A549 (cell line): Measurements from ENCODE around the gene DRD2. TPM values are rescaled to one million over a fixed set of nuclear protein-coding genes. Genes with fewer than 3 reads are reported as not detected.

Experiments
- ATAC-seq, 2 experiments: fragments of 200-7000 bp in 1 of 2; fragments of >200 bp in 1 of 2; cut with Nextera tagmentation in 1 of 2; cut with Tn5 transposase in 1 of 2; 3 replicates each; pipeline versions ENCODE4 v1.8.0 to v1.9.1; 2018 to 2020; ENCODE audit warnings: mild to moderate bottlenecking in 1 of 2, moderate library complexity in 1 of 2
- CTCF ChIA-PET: fragments of 300-600 bp; sonication (Branson Sonifier 250); formaldehyde crosslinking; extraction: SDS; loops from one replicate; lab custom pipeline; 2021; ENCODE audit warnings: antibody characterized with exemption, inconsistent platforms; lab: Yijun Ruan, JAX
- POLR2A ChIA-PET: fragments of 350-600 bp; formaldehyde crosslinking; extraction: SDS; loops from one replicate; lab custom pipeline; 2021; ENCODE audit warnings: antibody characterized with exemption, inconsistent platforms; lab: Yijun Ruan, JAX
- DNase-seq, 2 experiments: peaks; one replicate each; pipeline versions ENCODE4 v3.0.0 to v3.0.0-alpha.2; 2011 to 2016; ENCODE audit warnings: low read depth in 1 of 2, low spot score in 1 of 2
- FAIRE-seq: peaks from 2 replicates; lab custom pipeline; 2011; peaks lifted over from hg19 to GRCh38; lab: Jason Lieb, UNC
- H3K27ac ChIP-seq, 2 experiments: fragments of >200 bp; sonication (Bioruptor Twin); formaldehyde crosslinking; 3 replicates each; pipeline ENCODE4 v1.5.1; 2016 to 2017
- H3K4me1 ChIP-seq: fragments of >200 bp; sonication (Bioruptor Twin); formaldehyde crosslinking; 3 replicates; pipeline ENCODE4 v1.6.1; 2016
- H3K4me2 ChIP-seq: fragments of >200 bp; sonication (Bioruptor Twin); formaldehyde crosslinking; 3 replicates; pipeline ENCODE4 v1.6.1; 2016
- H3K4me3 ChIP-seq: fragments of >200 bp; sonication (Bioruptor Twin); formaldehyde crosslinking; 3 replicates; pipeline ENCODE4 v1.5.1; 2016
- H3K9me3 ChIP-seq: fragments of >200 bp; sonication (Bioruptor Twin); formaldehyde crosslinking; 3 replicates; pipeline ENCODE4 v1.6.1; 2016
- BHLHE40 ChIP-seq: IDR thresholded peaks from 2 replicates; pipeline ENCODE4 v1.6.1; 2012; ENCODE audit warnings: low read depth, low read length, inconsistent platforms
- CBX2 ChIP-seq: fragments of 200-600 bp; sonication (generic); IDR thresholded peaks from 2 replicates; pipeline ENCODE4 v1.6.1; 2016; ENCODE audit warnings: low read depth, mild to moderate bottlenecking, borderline replicate concordance
- CEBPB ChIP-seq, 2 experiments: fragments of >200 bp in 1 of 2; sonication (Bioruptor Twin) in 1 of 2; formaldehyde crosslinking in 1 of 2; IDR thresholded peaks; 2 replicates each; pipeline ENCODE4 v1.6.1; 2012 to 2016
- CHD2 ChIP-seq: fragments of 150-350 bp; IDR thresholded peaks from 2 replicates; pipeline ENCODE4 v1.6.1; 2014; ENCODE audit warnings: low read length; ENCODE audit not compliant: partially characterized antibody
- CHD4 ChIP-seq: fragments of 200-600 bp; sonication (generic); IDR thresholded peaks from 2 replicates; pipeline ENCODE4 v1.6.1; 2016; ENCODE audit warnings: antibody characterized with exemption, mild to moderate bottlenecking, borderline replicate concordance
- E2F6 ChIP-seq: IDR thresholded peaks from 2 replicates; pipeline ENCODE4 v1.6.1; 2012; ENCODE audit warnings: low read depth, borderline replicate concordance
- ELK1 ChIP-seq: fragments of 150-350 bp; IDR thresholded peaks from 2 replicates; pipeline ENCODE4 v1.6.1; 2014; ENCODE audit warnings: low read depth, mild to moderate bottlenecking, low read length
- EP300 ChIP-seq, 2 experiments: fragments of >200 bp; sonication (Bioruptor Twin); formaldehyde crosslinking; IDR thresholded peaks; 2 replicates in 1 of 2; 3 replicates in 1 of 2; pipeline ENCODE4 v1.6.1; 2016 to 2017
- FOSL2 ChIP-seq, 2 experiments: fragments of 450-650 bp in 1 of 2; fragments of >200 bp in 1 of 2; sonication (Bioruptor Twin) in 1 of 2; formaldehyde crosslinking; IDR thresholded peaks; 2 replicates each; pipeline versions ENCODE4 v1.5.0 to v1.6.1; 2016 to 2020; ENCODE audit warnings: mild to moderate bottlenecking in 1 of 2, moderate library complexity in 1 of 2
- HDAC2 ChIP-seq: fragments of 200-600 bp; sonication (generic); IDR thresholded peaks from 2 replicates; pipeline ENCODE4 v1.6.1; 2016
- HMGXB4 ChIP-seq: fragments of 250-450 bp; sonication (Bioruptor Pico); IDR thresholded peaks from 2 replicates; pipeline ENCODE4 v1.5.0; 2021; ENCODE audit warnings: mild to moderate bottlenecking, moderate library complexity, borderline replicate concordance
- HOXB5 ChIP-seq: fragments of 250-450 bp; sonication (Bioruptor Pico); IDR thresholded peaks from 2 replicates; pipeline ENCODE4 v1.5.0; 2020; ENCODE audit warnings: mild to moderate bottlenecking, moderate library complexity
- JUN ChIP-seq, 2 experiments: fragments of >200 bp; sonication (Bioruptor Twin); formaldehyde crosslinking; IDR thresholded peaks; 2 replicates in 1 of 2; 3 replicates in 1 of 2; pipeline ENCODE4 v1.6.1; 2016 to 2017
- JUNB ChIP-seq: fragments of >200 bp; sonication (Bioruptor Twin); formaldehyde crosslinking; IDR thresholded peaks from 2 replicates; pipeline ENCODE4 v1.6.1; 2016
- MYC ChIP-seq: IDR thresholded peaks from 2 replicates; pipeline ENCODE4 v1.6.1; 2012; ENCODE audit warnings: mild to moderate bottlenecking, inconsistent platforms, low read length, improper control_type of control experiment, borderline replicate concordance
- NPAS2 ChIP-seq: fragments of 250-450 bp; sonication (Bioruptor Pico); IDR thresholded peaks from 2 replicates; pipeline ENCODE4 v1.8.0; 2022; ENCODE audit warnings: mild to moderate bottlenecking, moderate library complexity, borderline replicate concordance
- PBX3 ChIP-seq: IDR thresholded peaks from 2 replicates; pipeline ENCODE4 v1.6.1; 2012
- PHF8 ChIP-seq: fragments of 200-600 bp; sonication (generic); IDR thresholded peaks from 2 replicates; pipeline ENCODE4 v1.6.1; 2016; ENCODE audit warnings: low read depth, mild to moderate bottlenecking, antibody characterized with exemption, moderate library complexity, borderline replicate concordance
- POLR2AphosphoS2 ChIP-seq: conservative IDR thresholded peaks from 2 replicates; pipeline ENCODE4 v1.6.1; 2012; ENCODE audit warnings: low read length, improper control_type of control experiment, inconsistent platforms
- RAD21 ChIP-seq, 2 experiments: fragments of >200 bp in 1 of 2; sonication (Bioruptor Twin) in 1 of 2; formaldehyde crosslinking in 1 of 2; IDR thresholded peaks in 1 of 2; conservative IDR thresholded peaks in 1 of 2; 2 replicates in 1 of 2; 3 replicates in 1 of 2; pipeline ENCODE4 v1.6.1; 2012 to 2018; ENCODE audit warnings: inconsistent platforms in 1 of 2
- RCOR1 ChIP-seq: fragments of 150-350 bp; IDR thresholded peaks from 2 replicates; pipeline ENCODE4 v1.6.1; 2014; ENCODE audit warnings: antibody characterized with exemption, low read length, low read depth
- TFCP2L1 ChIP-seq: fragments of 250-450 bp; sonication (Bioruptor Pico); IDR thresholded peaks from 2 replicates; pipeline ENCODE4 v1.5.0; 2021; ENCODE audit warnings: mild to moderate bottlenecking
- TP53 ChIP-seq: fragments of 250-450 bp; sonication (Bioruptor Pico); IDR thresholded peaks from 2 replicates; pipeline ENCODE4 v1.5.0; 2021; ENCODE audit warnings: mild to moderate bottlenecking, moderate library complexity
- ZC3H11A ChIP-seq: fragments of 450-650 bp; IDR thresholded peaks from 2 replicates; pipeline ENCODE4 v1.6.1; 2014; ENCODE audit warnings: antibody characterized with exemption, mild to moderate bottlenecking
- ZNF302 ChIP-seq: fragments of 250-450 bp; sonication (Bioruptor Pico); IDR thresholded peaks from 2 replicates; pipeline ENCODE4 v1.9.0; 2021; ENCODE audit warnings: inconsistent platforms, mild to moderate bottlenecking, moderate library complexity
- WGBS: methylation state at CpG from one replicate; pipeline ENCODE4 v1.1.6; 2017; ENCODE audit errors: missing lambda C conversion rate; 5-methylcytosine and 5-hydroxymethylcytosine counted together
- polyA plus RNA-seq, 4 experiments: library from polyadenylated mRNA; depleted of rRNA in 3 of 4; stranded (reverse); fragments of >200 nt; fragmentation: RNase III in 1 of 4; extraction: RNeasy Plus Mini Kit Qiagen cat#74134 plus additional on column Dnase treatment in 1 of 4; gene quantifications; 2 replicates in 3 of 4; 3 replicates in 1 of 4; pipeline ENCODE4 v1.2.3, GENCODE V29; 2011 to 2017

Gene DRD2
- polyA plus RNA-seq, 2 of the 4 experiments (the other 2 are of a cell fraction) = not detected

GRCh38 chr11:113481226-113481625 is 6.0 kb upstream of the DRD2 start:
- H3K27ac ChIP-seq = no peak overlapping the region
- no peak for ATAC-seq
- H3K9me3 ChIP-seq = no peaks in the 10 kb centered on the region
- no peak for TF ChIP-seq RAD21 (conservative IDR thresholded peaks at IDR 0.05 in 1 of 2, IDR thresholded peaks at IDR 0.05 in 1 of 2)
- TF ChIP-seq RCOR1 = no peak
- TF ChIP-seq ELK1 = no peak
- no peak for TF ChIP-seq FOSL2 (IDR thresholded peaks at IDR 0.05)
- no peak for TF ChIP-seq FOSL2 (CRISPR knock-in tag; IDR thresholded peaks at IDR 0.05)
- no peak for TF ChIP-seq HMGXB4 (CRISPR knock-in tag)
- TF ChIP-seq, all 56 proteins: peak for 0
- H3K4me3 ChIP-seq = no peak overlapping the region
- H3K4me1 ChIP-seq = no peaks in the 10 kb centered on the region
- no peak overlapping the region for H3K4me2 ChIP-seq
- no peak for DNase-seq
- CTCF ChIA-PET = interaction anchor here (1.6 kb wide), 1 partner anchor 19 kb away, joined by 3 read pairs; no protein-coding TSS in a partner anchor
- FAIRE-seq = no peak
- POLR2A ChIA-PET = no interaction called here

GRCh38 chr11:113477321-113477720 is 2.1 kb upstream of the DRD2 start:
- POLR2A ChIA-PET = no interaction called here
- CTCF ChIA-PET = no interaction called here
- no peak for DNase-seq
- no peak for ATAC-seq
- TF ChIP-seq PBX3 = no peak
- no peaks in the 10 kb centered on the region for H3K9me3 ChIP-seq
- no peak for FAIRE-seq
- WGBS = 17% methylated on average over 6 of the region's 8 CpGs
- no peak overlapping the region for H3K4me3 ChIP-seq
- no peak overlapping the region for H3K27ac ChIP-seq
- no peak overlapping the region for H3K4me2 ChIP-seq
- peaks cover 4% of the 10 kb centered on the region; the same call in 1 of the 3 replicates for H3K4me1 ChIP-seq

- H3K4me3 ChIP-seq = no peak overlapping the region
- no peak overlapping the region for H3K27ac ChIP-seq
- no peak for FAIRE-seq
- H3K4me2 ChIP-seq = no peak overlapping the region
- ChIA-PET POLR2A (no interaction called here), CTCF (no interaction called here)
- H3K9me3 ChIP-seq = no peaks in the 10 kb centered on the region
- no peak for ATAC-seq
- WGBS = 4% methylated on average over 3 of the region's 3 CpGs
- TF ChIP-seq HOXB5 (CRISPR knock-in tag) (no peak), E2F6 (no peak), NPAS2 (CRISPR knock-in tag) (no peak), EP300 (IDR thresholded peaks at IDR 0.05) (no peak), BHLHE40 (no peak), TP53 (CRISPR knock-in tag) (no peak), ZC3H11A (no peak), CBX2 (no peak), JUNB (no peak), TFCP2L1 (CRISPR knock-in tag) (no peak), JUN (IDR thresholded peaks at IDR 0.05) (no peak), ZNF302 (no peak), PBX3 (no peak), PHF8 (no peak), HDAC2 (no peak), CEBPB (IDR thresholded peaks at IDR 0.05) (no peak), CHD4 (no peak), MYC (no peak), POLR2AphosphoS2 (no peak), CHD2 (no peak)
- DNase-seq = no peak
- H3K4me1 ChIP-seq = peaks cover 4% of the 10 kb centered on the region; the same call in 1 of the 3 replicates
These were observed 1.4 kb upstream of the DRD2 start for GRCh38 chr11:113476553-113476952.
